Upper lobe of left lung (tissue), 6 donors: Measurements from ENCODE around the gene LIMCH1. TPM values are rescaled to one million over a fixed set of nuclear protein-coding genes. Genes with fewer than 3 reads are reported as not detected.

Experiments used
- ATAC-seq, 2 donors: fragments of 200-7000 bp; cut with Tn5 transposase; one replicate each; pipeline ENCODE4 v1.9.1; 2022; ENCODE audit warnings: mild to moderate bottlenecking in 2 of 2, moderate library complexity in 2 of 2; ENCODE audit not compliant: low FRiP score in 2 of 2
- DNase-seq, 2 donors: peaks; one replicate each; pipeline ENCODE4 v3.0.0-alpha.2; 2019 to 2020
- H3K27ac ChIP-seq, 4 donors: fragments of 200-600 bp; sonication (generic); one replicate each; pipeline ENCODE4 v1.5.1; 2016 to 2019
- H3K27me3 ChIP-seq, 4 donors: fragments of 200-600 bp; sonication (generic); one replicate each; pipeline ENCODE4 v1.5.1; 2017 to 2019
- H3K36me3 ChIP-seq, 4 donors: fragments of 200-600 bp; sonication (generic); one replicate each; pipeline ENCODE4 v1.5.1; 2016 to 2019
- H3K4me1 ChIP-seq, 4 donors: fragments of 200-600 bp; sonication (generic); one replicate each; pipeline ENCODE4 v1.5.1; 2018 to 2019
- H3K4me3 ChIP-seq, 4 donors: fragments of 200-600 bp; sonication (generic); one replicate each; pipeline ENCODE4 v1.5.1; 2017 to 2019; ENCODE audit warnings: mild to moderate bottlenecking in 2 of 4, moderate library complexity in 1 of 4
- H3K9me3 ChIP-seq, 4 donors: fragments of 200-600 bp; sonication (generic); one replicate each; pipeline ENCODE4 v1.5.1; 2018 to 2019
- CTCF ChIP-seq, 6 experiments: fragments of 450-650 bp in 4 of 6; fragments of 200-600 bp in 2 of 6; sonication (generic) in 2 of 6; IDR thresholded peaks; one replicate each; pipeline ENCODE4 v1.5.1; 2016 to 2019; ENCODE audit warnings: antibody characterized with exemption in 6 of 6
- EP300 ChIP-seq, 4 donors: sonication (generic); formaldehyde crosslinking; IDR thresholded peaks; one replicate each; pipeline ENCODE4 v1.5.1; 2017; ENCODE audit warnings: antibody characterized with exemption in 4 of 4, control low read depth in 2 of 4
- POLR2A ChIP-seq, 4 donors: fragments of 450-650 bp; IDR thresholded peaks; one replicate each; pipeline ENCODE4 v1.5.1; 2016 to 2017; ENCODE audit warnings: antibody characterized with exemption in 4 of 4, mild to moderate bottlenecking in 2 of 4
- POLR2AphosphoS5 ChIP-seq, 2 donors: sonication (generic); formaldehyde crosslinking; IDR thresholded peaks; one replicate each; pipeline ENCODE4 v1.5.1; 2017; ENCODE audit warnings: antibody characterized with exemption in 2 of 2
- WGBS, 2 donors: methylation state at CpG; one replicate each; pipeline ENCODE4 v1.1.5; 2017 to 2018; 5-methylcytosine and 5-hydroxymethylcytosine counted together
- total RNA-seq, 6 donors: library from RNA; depleted of rRNA in 4 of 6; stranded (reverse); fragments of >200 nt in 4 of 6; gene quantifications; one replicate each; pipeline versions ENCODE4 v1.1.0 to v1.2.1, GENCODE V29; 2016 to 2021
- donor health status: DM: no; HTN: no; CAD: no; lungs with moderate emphysema.
- donor health status: DM: no; HTN: yes; CAD: no; lungs with severe emphysema.

The LIMCH1 gene
- total RNA-seq, 6 donors from 2014 or later, result 231 to 598 (median 331) TPM

GRCh38 chr4:41632481-41633073 is 94.6 kb downstream of the LIMCH1 start:
- WGBS, 2 donors, result 64 to 71% methylated on average over 11 of the region's 11 CpGs
- Histone ChIP-seq H3K27ac (no peak overlapping the region), H3K4me3 (no peak overlapping the region), H3K36me3 (peaks cover 0 to 22% (median 8%) of the 10 kb centered on the region in 4 donors), H3K27me3 (no peaks in the 10 kb centered on the region), H3K4me1 (peaks cover 0 to 2% (median 0%) of the 10 kb centered on the region in 4 donors), H3K9me3 (no peaks in the 10 kb centered on the region)
- DNase-seq, result no peak
- peak in 1 of 2 donors; percentile 73 for ATAC-seq
- no peak for TF ChIP-seq EP300 (IDR thresholded peaks at IDR 0.05)
- no peak for TF ChIP-seq POLR2A (IDR thresholded peaks at IDR 0.05)
- TF ChIP-seq CTCF (IDR thresholded peaks at IDR 0.05), result no peak
- no peak for TF ChIP-seq POLR2AphosphoS5 (IDR thresholded peaks at IDR 0.05)

GRCh38 chr4:41633321-41633720 is 95.4 kb downstream of the LIMCH1 start:
- 83 to 97% methylated on average over 4 of the region's 4 CpGs for WGBS, 2 donors
- Histone ChIP-seq H3K4me3 (no peak overlapping the region), H3K27ac (no peak overlapping the region), H3K4me1 (peaks cover 0 to 2% (median 0%) of the 10 kb centered on the region in 4 donors), H3K27me3 (no peaks in the 10 kb centered on the region), H3K9me3 (no peaks in the 10 kb centered on the region), H3K36me3 (peaks cover 0 to 22% (median 8%) of the 10 kb centered on the region in 4 donors)
- no peak for DNase-seq
- ATAC-seq, result no peak
- TF ChIP-seq EP300 (IDR thresholded peaks at IDR 0.05) (no peak), POLR2AphosphoS5 (IDR thresholded peaks at IDR 0.05) (no peak), POLR2A (IDR thresholded peaks at IDR 0.05) (no peak), CTCF (IDR thresholded peaks at IDR 0.05) (no peak)

- 91 to 94% methylated on average over 3 of the region's 3 CpGs for WGBS, 2 donors
- H3K4me3 ChIP-seq, result no peak overlapping the region
- TF ChIP-seq CTCF (IDR thresholded peaks at IDR 0.05), result no peak
- no peak for TF ChIP-seq POLR2AphosphoS5 (IDR thresholded peaks at IDR 0.05)
- TF ChIP-seq EP300 (IDR thresholded peaks at IDR 0.05), result no peak
- TF ChIP-seq POLR2A (IDR thresholded peaks at IDR 0.05), result no peak
- ATAC-seq (no peak), DNase-seq (no peak)
- H3K9me3 ChIP-seq, result no peaks in the 10 kb centered on the region
- H3K27ac ChIP-seq, result no peak overlapping the region
- H3K36me3 ChIP-seq, result peaks cover 0 to 9% (median 5%) of the 10 kb centered on the region in 4 donors
- H3K4me1 ChIP-seq, result peaks cover 0 to 2% (median 0%) of the 10 kb centered on the region in 4 donors
- H3K27me3 ChIP-seq, result no peaks in the 10 kb centered on the region
Observed at GRCh38 chr4:41635441-41635840, 97.5 kb downstream of the LIMCH1 start.

GRCh38 chr4:41638203-41638602 is 100.2 kb downstream of the LIMCH1 start:
- Histone ChIP-seq H3K36me3 (peaks cover 0 to 3% (median 1%) of the 10 kb centered on the region in 4 donors), H3K27ac (no peak overlapping the region), H3K4me1 (peaks cover 0 to 7% (median 2%) of the 10 kb centered on the region in 4 donors), H3K27me3 (no peaks in the 10 kb centered on the region), H3K4me3 (no peak overlapping the region), H3K9me3 (no peaks in the 10 kb centered on the region)
- ATAC-seq (no peak), DNase-seq (no peak)
- WGBS, 2 donors, result 98 to 99% methylated on average over 3 of the region's 3 CpGs
- TF ChIP-seq POLR2A (IDR thresholded peaks at IDR 0.05) (no peak), CTCF (IDR thresholded peaks at IDR 0.05) (no peak), POLR2AphosphoS5 (IDR thresholded peaks at IDR 0.05) (no peak), EP300 (IDR thresholded peaks at IDR 0.05) (no peak)

GRCh38 chr4:41638866-41639265 is 100.9 kb downstream of the LIMCH1 start:
- Histone ChIP-seq H3K4me3 (no peak overlapping the region), H3K4me1 (peaks cover 0 to 12% (median 8%) of the 10 kb centered on the region in 4 donors), H3K36me3 (peaks cover 0 to under 1% (median 0%) of the 10 kb centered on the region in 4 donors), H3K9me3 (no peaks in the 10 kb centered on the region), H3K27me3 (no peaks in the 10 kb centered on the region), H3K27ac (no peak overlapping the region)
- 83 to 84% methylated on average over 4 of the region's 4 CpGs for WGBS, 2 donors
- DNase-seq, result no peak
- ATAC-seq, result no peak
- TF ChIP-seq POLR2AphosphoS5 (IDR thresholded peaks at IDR 0.05) (no peak), EP300 (IDR thresholded peaks at IDR 0.05) (no peak), CTCF (IDR thresholded peaks at IDR 0.05) (no peak), POLR2A (IDR thresholded peaks at IDR 0.05) (no peak)
